ENCODE measurements around the gene CDK5RAP3. TPM values are rescaled to one million over a fixed set of nuclear protein-coding genes. Genes with fewer than 3 reads are reported as not detected.

Gene CDK5RAP3
- total RNA-seq, 2 experiments from 2014 or later, result 206 to 224 TPM

- Histone ChIP-seq H3K36me3 (ENCODE audit: insufficient read depth, low read length) (peaks cover 34% of the 10 kb centered on the region), H3K27me3 (ENCODE audit: control insufficient read depth in 1 of 2, insufficient read depth in 2 of 2, low read length in 2 of 2) (no peaks in the 10 kb centered on the region), H3K9me3 (ENCODE audit: control insufficient read depth in 1 of 2, insufficient read depth in 1 of 2, low read length in 2 of 2) (no peaks in the 10 kb centered on the region), H3K27ac (ENCODE audit: low read depth in 1 of 2, low read length in 2 of 2) (peak overlapping the region; percentile 34 to 38), H3K4me1 (ENCODE audit: insufficient read depth, low read length) (peaks cover 70% of the 10 kb centered on the region), H3K4me3 (ENCODE audit: low read length) (peak overlapping the region; percentile 9)
- ATAC-seq (ENCODE audit: poor library complexity) (no peak), DNase-seq (peak in 1 of 14 experiments; percentile 35)
- no peaks in the 10 kb centered on the region for H3K9me3 Mint-ChIP-seq
- H3K36me3 Mint-ChIP-seq (ENCODE audit: low read depth), result peaks cover 35% of the 10 kb centered on the region
- peaks cover 65% of the 10 kb centered on the region for H3K4me1 Mint-ChIP-seq (ENCODE audit: low read depth)
- H3K4me3 Mint-ChIP-seq, result peak overlapping the region; percentile 23
- CTCF ChIA-PET, result interaction anchor here (0.7 to 6.2 kb wide), 5 partner anchors 25 to 135 kb away, joined by 3 to 70 read pairs (median 4); partner anchors contain the start of genes CDK5RAP3, LRRC46 and MRPL10
- POLR2A ChIA-PET, result interaction anchor here (0.6 to 1.6 kb wide), 4 partner anchors 25 to 115 kb away, joined by 3 to 5 read pairs (median 4); partner anchors contain the start of genes CDK5RAP3, LRRC46, MRPL10 and SCRN2
- H3K27ac Mint-ChIP-seq, result peak overlapping the region; percentile 61
- no peaks in the 10 kb centered on the region for H3K27me3 Mint-ChIP-seq
- intact Hi-C loops (cut with DNase I, micrococcal nuclease), result no loop called here
- TF ChIP-seq CTCF (IDR thresholded peaks at IDR 0.05), result no peak
Measured at GRCh38 chr17:47945529-47946508, 25.1 kb upstream of the CDK5RAP3 start.

GRCh38 chr17:47946516-47946915 is 24.4 kb upstream of the CDK5RAP3 start:
- peaks cover 66% of the 10 kb centered on the region for H3K4me1 ChIP-seq (ENCODE audit: insufficient read depth, low read length)
- H3K4me3 ChIP-seq (ENCODE audit: low read length), result no peak overlapping the region
- CTCF ChIA-PET, result interaction anchor here (1.1 to 6.2 kb wide), 5 partner anchors 10 to 134 kb away, joined by 3 to 70 read pairs (median 3); partner anchors contain the start of genes CDK5RAP3, LRRC46 and MRPL10
- Mint-ChIP-seq H3K27ac (peak overlapping the region; percentile 61), H3K4me1 (ENCODE audit: low read depth) (peaks cover 59% of the 10 kb centered on the region), H3K4me3 (peak overlapping the region; percentile 64), H3K9me3 (no peaks in the 10 kb centered on the region), H3K27me3 (no peaks in the 10 kb centered on the region), H3K36me3 (ENCODE audit: low read depth) (peaks cover 35% of the 10 kb centered on the region)
- intact Hi-C loops (cut with DNase I, micrococcal nuclease), result no loop called here
- DNase-seq (no peak), ATAC-seq (ENCODE audit: poor library complexity) (no peak)
- POLR2A ChIA-PET, result interaction anchor here (0.8 to 1.9 kb wide), 2 partner anchors 24 to 51 kb away, joined by 5 to 7 read pairs; partner anchors contain the start of genes CDK5RAP3 and SP2
- no peaks in the 10 kb centered on the region for H3K9me3 ChIP-seq (ENCODE audit: control insufficient read depth in 1 of 2, insufficient read depth in 1 of 2, low read length in 2 of 2)
- H3K27me3 ChIP-seq (ENCODE audit: control insufficient read depth in 1 of 2, insufficient read depth in 2 of 2, low read length in 2 of 2), result no peaks in the 10 kb centered on the region
- no peak for TF ChIP-seq CTCF (IDR thresholded peaks at IDR 0.05)
- peaks cover 34% of the 10 kb centered on the region for H3K36me3 ChIP-seq (ENCODE audit: insufficient read depth, low read length)
- peak overlapping the region in 1 of 2 donors; percentile 38 for H3K27ac ChIP-seq (ENCODE audit: low read depth in 1 of 2, low read length in 2 of 2)

- Mint-ChIP-seq H3K9me3 (no peaks in the 10 kb centered on the region), H3K36me3 (ENCODE audit: low read depth) (peaks cover 34% of the 10 kb centered on the region), H3K4me3 (peak overlapping the region; percentile 64), H3K27ac (peak overlapping the region; percentile 61), H3K4me1 (ENCODE audit: low read depth) (peaks cover 57% of the 10 kb centered on the region), H3K27me3 (no peaks in the 10 kb centered on the region)
- POLR2A ChIA-PET, result interaction anchor here (0.8 to 1.9 kb wide), 2 partner anchors 23 to 51 kb away, joined by 5 to 7 read pairs; partner anchors contain the start of genes CDK5RAP3 and SP2
- Histone ChIP-seq H3K27ac (ENCODE audit: low read depth in 1 of 2, low read length in 2 of 2) (no peak overlapping the region), H3K4me3 (ENCODE audit: low read length) (no peak overlapping the region), H3K4me1 (ENCODE audit: insufficient read depth, low read length) (peaks cover 62% of the 10 kb centered on the region), H3K27me3 (ENCODE audit: control insufficient read depth in 1 of 2, insufficient read depth in 2 of 2, low read length in 2 of 2) (no peaks in the 10 kb centered on the region), H3K36me3 (ENCODE audit: insufficient read depth, low read length) (peaks cover 34% of the 10 kb centered on the region), H3K9me3 (ENCODE audit: control insufficient read depth in 1 of 2, insufficient read depth in 1 of 2, low read length in 2 of 2) (no peaks in the 10 kb centered on the region)
- ATAC-seq (ENCODE audit: poor library complexity), result peak; percentile 79
- intact Hi-C loops (cut with DNase I, micrococcal nuclease), result no loop called here
- peak; percentile 85 for TF ChIP-seq CTCF (IDR thresholded peaks at IDR 0.05)
- CTCF ChIA-PET, result interaction anchor here (0.7 to 6.2 kb wide), 8 partner anchors 8 to 445 kb away, joined by 3 to 70 read pairs (median 4); partner anchors contain the start of genes CDK5RAP3, LRRC46 and MRPL10
- peak; percentile 50 to 86 (median 64) for DNase-seq
Measured at GRCh38 chr17:47946929-47947397, 23.9 kb upstream of the CDK5RAP3 start.

Measured in CD4-positive, alpha-beta T cell (primary cell).